ENCODE measurements around the gene TP53I13. TPM values are rescaled to one million over a fixed set of nuclear protein-coding genes. Genes with fewer than 3 reads are reported as not detected.

The TP53I13 gene
- total and polyA plus RNA-seq, 2 of the 4 experiments (the other 2 are of a cell fraction): 22.0 to 48.3 TPM

DNA sequence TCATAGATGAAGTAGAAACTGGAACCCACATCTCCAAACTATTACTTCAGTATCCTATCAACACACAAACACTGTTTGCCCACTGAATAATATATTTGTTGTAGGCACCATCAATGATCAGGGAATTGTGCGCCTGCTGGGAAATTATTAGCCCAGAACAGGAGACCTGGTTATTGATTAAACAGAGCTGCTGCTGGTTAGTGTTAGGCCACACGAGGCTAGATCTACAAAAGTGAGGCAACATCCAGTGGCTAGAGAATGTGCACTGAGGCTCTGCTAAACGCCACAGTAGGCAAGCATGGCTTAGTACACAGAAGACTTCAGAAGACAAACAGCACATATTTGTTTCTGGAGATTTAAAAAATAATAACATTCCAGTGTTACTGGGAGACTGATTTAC is 12.7 kb upstream of the TP53I13 start:
- intact Hi-C loops (cut with micrococcal nuclease) (no loop called here), dilution Hi-C loops (cut with HindIII; ENCODE audit: low sequenced_read_pairs, unreplicated experiment) (no loop called here), in situ Hi-C loops (cut with MboI; ENCODE audit: low sequenced_read_pairs) (no loop called here)
- H2BK5ac ChIP-seq (ENCODE audit: low read depth, low read length, poor library complexity, severe bottlenecking): no peak overlapping the region
- ChIA-PET CTCF (interaction anchor here (1.0 to 1.5 kb wide), 2 partner anchors 14 to 186 kb away, joined by 3 to 4 read pairs (median 3); no protein-coding TSS in a partner anchor), POLR2A (ENCODE audit: unreplicated experiment) (no interaction called here)
- H3K36me3 ChIP-seq (ENCODE audit: control insufficient read depth, insufficient read depth, low read length): no peaks in the 10 kb centered on the region
- peaks cover 1% of the 10 kb centered on the region; the same call in 1 of the 2 replicates for H3K4me1 ChIP-seq (ENCODE audit: control insufficient read depth, insufficient read depth, low read length)
- no peaks in the 10 kb centered on the region for H3K9me3 ChIP-seq (ENCODE audit: control insufficient read depth, insufficient read depth, low read length)
- no TSS peak for BruUV-seq (replicated peaks)
- H2AK9ac ChIP-seq (replicated peaks; ENCODE audit: low read depth, low read length, poor library complexity): no peak overlapping the region
- H4K91ac ChIP-seq (ENCODE audit: insufficient read depth, low read depth, low read length): no peak overlapping the region
- ATAC-seq (ENCODE audit: low read depth) (no peak), DNase-seq (no peak)
- H3K23ac ChIP-seq (ENCODE audit: low read depth, low read length): no peak overlapping the region
- H2BK15ac ChIP-seq (ENCODE audit: low read depth, low read length): no peak overlapping the region
- no peaks in the 10 kb centered on the region for H3K9me1 ChIP-seq (ENCODE audit: insufficient read depth, low read length)
- H3K27ac ChIP-seq (ENCODE audit: insufficient read depth, low read length): no peak overlapping the region
- H2AK5ac ChIP-seq (ENCODE audit: low read depth, low read length): no peak overlapping the region
- no peak overlapping the region for H2BK20ac ChIP-seq (ENCODE audit: low read depth, low read length)
- H2BK120ac ChIP-seq (ENCODE audit: low read depth, low read length): no peak overlapping the region
- no peak overlapping the region for H3K56ac ChIP-seq (ENCODE audit: extremely low read depth, insufficient read depth, low read length)
- H3K14ac ChIP-seq (replicated peaks; ENCODE audit: low read depth, low read length): no peak overlapping the region
- TF ChIP-seq, protein P1, sequence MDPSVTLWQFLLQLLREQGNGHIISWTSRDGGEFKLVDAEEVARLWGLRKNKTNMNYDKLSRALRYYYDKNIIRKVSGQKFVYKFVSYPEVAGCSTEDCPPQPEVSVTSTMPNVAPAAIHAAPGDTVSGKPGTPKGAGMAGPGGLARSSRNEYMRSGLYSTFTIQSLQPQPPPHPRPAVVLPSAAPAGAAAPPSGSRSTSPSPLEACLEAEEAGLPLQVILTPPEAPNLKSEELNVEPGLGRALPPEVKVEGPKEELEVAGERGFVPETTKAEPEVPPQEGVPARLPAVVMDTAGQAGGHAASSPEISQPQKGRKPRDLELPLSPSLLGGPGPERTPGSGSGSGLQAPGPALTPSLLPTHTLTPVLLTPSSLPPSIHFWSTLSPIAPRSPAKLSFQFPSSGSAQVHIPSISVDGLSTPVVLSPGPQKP (IDR thresholded peaks at IDR 0.05; ENCODE audit: borderline replicate concordance, low read depth, low read length): no peak
- TF ChIP-seq, protein P2, sequence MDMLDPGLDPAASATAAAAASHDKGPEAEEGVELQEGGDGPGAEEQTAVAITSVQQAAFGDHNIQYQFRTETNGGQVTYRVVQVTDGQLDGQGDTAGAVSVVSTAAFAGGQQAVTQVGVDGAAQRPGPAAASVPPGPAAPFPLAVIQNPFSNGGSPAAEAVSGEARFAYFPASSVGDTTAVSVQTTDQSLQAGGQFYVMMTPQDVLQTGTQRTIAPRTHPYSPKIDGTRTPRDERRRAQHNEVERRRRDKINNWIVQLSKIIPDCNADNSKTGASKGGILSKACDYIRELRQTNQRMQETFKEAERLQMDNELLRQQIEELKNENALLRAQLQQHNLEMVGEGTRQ (IDR thresholded peaks at IDR 0.05; ENCODE audit: low read depth, low read length): no peak
- no peak for TF ChIP-seq RCOR1 (IDR thresholded peaks at IDR 0.05; ENCODE audit: insufficient replicate concordance, low read length)
- no peak overlapping the region for H3K9ac ChIP-seq (ENCODE audit: low read depth, low read length)
- no peak overlapping the region for H3K4ac ChIP-seq (ENCODE audit: low read depth, low read length)
- H4K20me1 ChIP-seq (ENCODE audit: insufficient read depth, low read length): no peaks in the 10 kb centered on the region; the same call in 1 of the 2 replicates
- H4K8ac ChIP-seq (ENCODE audit: low read depth in 2 of 2, low read length in 2 of 2): no peak overlapping the region
- H3K4me2 ChIP-seq (ENCODE audit: low read depth, low read length): no peak overlapping the region
- H3K79me1 ChIP-seq (ENCODE audit: low read depth in 1 of 2, low read length in 2 of 2): 0 out of 4 replicates have a peak, but pooled peaks cover 0 to 3% of the 10 kb centered on the region in 2 experiments
- WGBS, 2 experiments (ENCODE audit: extremely low coverage in 2 of 2, insufficient read length in 1 of 2): 100% methylated on average over 1 of the region's 3 CpGs; no CpG with 5 or more reads in 1 of the 2 experiments
- no peak overlapping the region for H3K4me3 ChIP-seq (ENCODE audit: insufficient read depth, low read depth, low read length)
- no peak overlapping the region for H4K5ac ChIP-seq (ENCODE audit: low read depth, low read length)
- H2AFZ ChIP-seq (replicated peaks; ENCODE audit: low read length, poor library complexity): no peak overlapping the region
- no peaks in the 10 kb centered on the region for H3K27me3 ChIP-seq (ENCODE audit: control insufficient read depth, insufficient read depth, low read length)
- H3K18ac ChIP-seq (ENCODE audit: low read depth, low read length): no peak overlapping the region

Measured in IMR-90 (cell line).